Panc1 (cell line): ENCODE data around the gene GRB7. TPM values are rescaled to one million over a fixed set of nuclear protein-coding genes. Genes with fewer than 3 reads are reported as not detected.
"Not testable (repeated sequence)": the region's sequence is repeated elsewhere in the genome, so short reads cannot be mapped to it uniquely, and the experiment has no call there.

Source experiments
- ATAC-seq: fragments of 200-7000 bp; cut with Tn5 transposase; 2 replicates; pipeline ENCODE4 v1.9.1; 2020; ENCODE audit warnings: mild to moderate bottlenecking, moderate library complexity
- BruUV-seq: library from RNA; stranded (reverse); fragments of 400-500 nt; replicated peaks from 2 replicates; lab custom pipeline; 2021; lab: Mats Ljungman, UMichigan
- CTCF ChIA-PET: fragments of 300-600 bp; sonication (Branson Sonifier 250); formaldehyde crosslinking; loops from one replicate; lab custom pipeline; 2022; ENCODE audit warnings: antibody characterized with exemption; lab: Charles Lee
- POLR2A ChIA-PET: fragments of 300-600 bp; sonication (Branson Sonifier 250); formaldehyde crosslinking; loops from one replicate; lab custom pipeline; 2022; ENCODE audit warnings: antibody characterized with exemption; lab: Charles Lee
- DNase-seq: peaks from one replicate; pipeline ENCODE4 v3.0.0-alpha.2; 2010; ENCODE audit warnings: low read depth, low spot score
- H3K27ac ChIP-seq: 2 replicates; pipeline ENCODE4 v1.5.1; 2011; ENCODE audit warnings: mild to moderate bottlenecking, low read length, inconsistent platforms
- H3K27me3 ChIP-seq: fragments of 200-500 bp; sonication (Bioruptor generic); 2 replicates; pipeline ENCODE4 v1.6.0; 2014; ENCODE audit warnings: low read length, inconsistent platforms; ENCODE audit not compliant: control insufficient read depth, insufficient read depth
- H3K36me3 ChIP-seq: fragments of 200-500 bp; sonication (Bioruptor generic); 2 replicates; pipeline ENCODE4 v1.5.1; 2014; ENCODE audit warnings: inconsistent platforms, mild to moderate bottlenecking, low read length, moderate library complexity; ENCODE audit not compliant: control insufficient read depth, insufficient read depth
- H3K4me1 ChIP-seq: 2 replicates; pipeline ENCODE4 v1.5.1; 2011; ENCODE audit warnings: inconsistent platforms, mild to moderate bottlenecking, low read length, moderate library complexity; ENCODE audit not compliant: control insufficient read depth, insufficient read depth
- H3K4me3 ChIP-seq, 2 experiments: 2 replicates each; pipeline ENCODE4 v1.5.1; 2011 to 2012; ENCODE audit warnings: low read depth in 2 of 2, low read length in 2 of 2, mild to moderate bottlenecking in 2 of 2, inconsistent platforms in 1 of 2, moderate library complexity in 1 of 2
- H3K9me3 ChIP-seq: fragments of 200-500 bp; sonication (Bioruptor generic); 2 replicates; pipeline ENCODE4 v1.5.1; 2014; ENCODE audit warnings: low read depth, mild to moderate bottlenecking, inconsistent platforms, low read length, moderate library complexity; ENCODE audit not compliant: control insufficient read depth, insufficient read depth
- POLR2AphosphoS5 ChIP-seq: IDR thresholded peaks from 2 replicates; pipeline ENCODE4 v1.6.1; 2012; ENCODE audit warnings: mild to moderate bottlenecking, low read depth, low read length, moderate library complexity
- REST ChIP-seq, 2 experiments: IDR thresholded peaks; 2 replicates each; pipeline ENCODE4 v1.6.1; 2011 to 2012; ENCODE audit warnings: low read depth in 2 of 2, control low read depth in 1 of 2, low read length in 1 of 2, mild to moderate bottlenecking in 1 of 2, moderate library complexity in 1 of 2; ENCODE audit not compliant: insufficient read depth in 1 of 2
- SIN3A ChIP-seq: IDR thresholded peaks from 2 replicates; pipeline ENCODE4 v1.6.1; 2012; ENCODE audit warnings: low read depth, mild to moderate bottlenecking, low read length, moderate library complexity, borderline replicate concordance; ENCODE audit not compliant: insufficient read depth
- TCF7L2 ChIP-seq: IDR thresholded peaks from 2 replicates; pipeline ENCODE4 v1.6.1; 2011; ENCODE audit warnings: mild to moderate bottlenecking, low read depth, low read length, inconsistent platforms
- in situ Hi-C: cut with HindIII; loops from 2 replicates; pipeline ENCODE4 v1.10.0; 2016; ENCODE audit warnings: low sequenced_read_pairs, low pct_unique_long_range_greater_than_20kb
- intact Hi-C: fragments of 100-400 bp; cut with micrococcal nuclease; formaldehyde crosslinking; loops from one replicate; pipeline ENCODE4 v1.10.0; 2022; ENCODE audit not compliant: unreplicated experiment
- total RNA-seq: library from RNA; stranded (reverse); gene quantifications from one replicate; pipeline ENCODE4 v1.2.1, GENCODE V29; 2021; ENCODE audit not compliant: unreplicated experiment
- TF ChIP-seq, protein P1 (sequence below): fragments of 450-650 bp; IDR thresholded peaks from 2 replicates; pipeline ENCODE4 v1.5.1; 2017; ENCODE audit warnings: mild to moderate bottlenecking

The GRB7 gene
- total RNA-seq, 1 experiment from 2014 or later: 2.8 TPM

DNA sequence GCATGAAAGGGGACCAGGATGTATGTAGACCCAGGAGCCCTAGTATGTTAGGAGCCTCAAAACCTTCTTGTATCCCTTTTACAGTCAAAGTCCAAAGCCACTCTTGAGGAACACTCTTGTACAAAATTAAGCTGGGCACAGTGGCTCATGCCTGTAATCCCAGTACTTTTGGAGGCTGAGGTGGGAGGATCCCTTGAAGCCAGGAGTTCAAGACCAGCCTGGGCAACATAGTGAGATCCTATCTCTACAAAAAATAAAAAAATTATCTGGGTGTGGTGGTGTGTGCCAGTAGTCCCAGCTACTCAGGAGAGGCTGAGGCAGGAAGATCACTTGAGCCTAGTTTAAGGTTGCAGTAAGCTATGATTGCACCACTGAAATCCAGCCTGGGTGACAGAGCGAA, 11.8 kb upstream of the GRB7 start:
- POLR2A ChIA-PET, H3K36me3 ChIP-seq, H3K9me3 ChIP-seq, H3K27me3 ChIP-seq, H3K27ac ChIP-seq, CTCF ChIA-PET, H3K4me3 ChIP-seq, ATAC-seq, BruUV-seq, in situ Hi-C loops, H3K4me1 ChIP-seq, intact Hi-C loops, DNase-seq: not testable (repeated sequence)

DNA sequence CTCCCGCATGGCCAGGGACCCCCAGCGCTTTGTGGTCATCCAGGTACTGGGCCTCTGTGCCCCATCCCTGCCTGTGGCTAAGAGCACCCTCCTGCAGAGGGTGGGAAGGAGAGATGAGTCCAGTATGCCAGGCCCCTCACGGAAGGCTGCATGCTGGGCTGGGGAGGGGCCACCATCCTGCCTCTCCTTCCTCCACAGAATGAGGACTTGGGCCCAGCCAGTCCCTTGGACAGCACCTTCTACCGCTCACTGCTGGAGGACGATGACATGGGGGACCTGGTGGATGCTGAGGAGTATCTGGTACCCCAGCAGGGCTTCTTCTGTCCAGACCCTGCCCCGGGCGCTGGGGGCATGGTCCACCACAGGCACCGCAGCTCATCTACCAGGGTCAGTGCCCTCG, 11.1 kb upstream of the GRB7 start:
- intact Hi-C loops (no loop called here), in situ Hi-C loops (no loop called here)
- DNase-seq (no peak), ATAC-seq (no peak)
- Histone ChIP-seq H3K4me3 (no peak overlapping the region), H3K27ac (no peak overlapping the region), H3K36me3 (no peaks in the 10 kb centered on the region), H3K4me1 (0 out of 2 replicates have a peak, but pooled peaks cover 5% of the 10 kb centered on the region), H3K9me3 (no peaks in the 10 kb centered on the region), H3K27me3 (no peaks in the 10 kb centered on the region)
- TF ChIP-seq REST (IDR thresholded peaks at IDR 0.05; ENCODE audit: insufficient read depth in 1 of 2, low read depth in 2 of 2, low read length in 1 of 2): no peak
- TF ChIP-seq POLR2AphosphoS5: peak; percentile 43; the same call in 1 of the 2 replicates
- CTCF ChIA-PET: no interaction called here
- POLR2A ChIA-PET: interaction anchor here (0.5 kb wide), 1 partner anchor 12 kb away, joined by 4 read pairs; no protein-coding TSS in a partner anchor
- no TSS peak for BruUV-seq

DNA sequence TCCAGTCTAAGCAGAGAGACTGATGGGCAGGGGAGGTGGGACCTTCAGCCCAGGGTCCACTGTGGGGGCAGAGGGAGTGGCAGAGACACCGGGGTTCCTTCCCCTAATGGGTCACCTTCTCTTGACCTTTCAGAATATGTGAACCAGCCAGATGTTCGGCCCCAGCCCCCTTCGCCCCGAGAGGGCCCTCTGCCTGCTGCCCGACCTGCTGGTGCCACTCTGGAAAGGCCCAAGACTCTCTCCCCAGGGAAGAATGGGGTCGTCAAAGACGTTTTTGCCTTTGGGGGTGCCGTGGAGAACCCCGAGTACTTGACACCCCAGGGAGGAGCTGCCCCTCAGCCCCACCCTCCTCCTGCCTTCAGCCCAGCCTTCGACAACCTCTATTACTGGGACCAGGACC, 10.2 kb upstream of the GRB7 start:
- in situ Hi-C loops: no loop called here
- CTCF ChIA-PET: interaction anchor here (0.6 kb wide), 1 partner anchor 25 kb away, joined by 7 read pairs; no protein-coding TSS in a partner anchor
- DNase-seq: no peak

More for the DNA sequence above, 10.2 kb upstream of the GRB7 start:
- H3K9me3 ChIP-seq: no peaks in the 10 kb centered on the region
- POLR2A ChIA-PET: no interaction called here
- no peak overlapping the region for H3K27ac ChIP-seq
- no TSS peak for BruUV-seq
- intact Hi-C loops: no loop called here
- H3K36me3 ChIP-seq: no peaks in the 10 kb centered on the region
- 0 out of 2 replicates have a peak, but pooled peaks cover 5% of the 10 kb centered on the region for H3K4me1 ChIP-seq
- ATAC-seq: no peak
- no peak overlapping the region for H3K4me3 ChIP-seq
- no peak for TF ChIP-seq SIN3A
- TF ChIP-seq TCF7L2: no peak
- no peak for TF ChIP-seq POLR2AphosphoS5
- TF ChIP-seq, protein P1, sequence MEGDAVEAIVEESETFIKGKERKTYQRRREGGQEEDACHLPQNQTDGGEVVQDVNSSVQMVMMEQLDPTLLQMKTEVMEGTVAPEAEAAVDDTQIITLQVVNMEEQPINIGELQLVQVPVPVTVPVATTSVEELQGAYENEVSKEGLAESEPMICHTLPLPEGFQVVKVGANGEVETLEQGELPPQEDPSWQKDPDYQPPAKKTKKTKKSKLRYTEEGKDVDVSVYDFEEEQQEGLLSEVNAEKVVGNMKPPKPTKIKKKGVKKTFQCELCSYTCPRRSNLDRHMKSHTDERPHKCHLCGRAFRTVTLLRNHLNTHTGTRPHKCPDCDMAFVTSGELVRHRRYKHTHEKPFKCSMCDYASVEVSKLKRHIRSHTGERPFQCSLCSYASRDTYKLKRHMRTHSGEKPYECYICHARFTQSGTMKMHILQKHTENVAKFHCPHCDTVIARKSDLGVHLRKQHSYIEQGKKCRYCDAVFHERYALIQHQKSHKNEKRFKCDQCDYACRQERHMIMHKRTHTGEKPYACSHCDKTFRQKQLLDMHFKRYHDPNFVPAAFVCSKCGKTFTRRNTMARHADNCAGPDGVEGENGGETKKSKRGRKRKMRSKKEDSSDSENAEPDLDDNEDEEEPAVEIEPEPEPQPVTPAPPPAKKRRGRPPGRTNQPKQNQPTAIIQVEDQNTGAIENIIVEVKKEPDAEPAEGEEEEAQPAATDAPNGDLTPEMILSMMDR: no peak
- TF ChIP-seq REST (IDR thresholded peaks at IDR 0.05; ENCODE audit: insufficient read depth in 1 of 2, low read depth in 2 of 2, low read length in 1 of 2): no peak
- H3K27me3 ChIP-seq: no peaks in the 10 kb centered on the region
